Measurements from ENCODE around the gene POMC. TPM values are rescaled to one million over a fixed set of nuclear protein-coding genes. Genes with fewer than 3 reads are reported as not detected.
"Not testable (repeated sequence)": the region's sequence is repeated elsewhere in the genome, so short reads cannot be mapped to it uniquely, and the experiment has no call there.

Gene POMC
- total RNA-seq, 1 donor: 2.2 TPM

GRCh38 chr2:25159949-25160348 is 8.4 kb downstream of the POMC start:
- H3K79me2 ChIP-seq (ENCODE audit: insufficient read depth, low read length): no peaks in the 10 kb centered on the region
- peak; percentile 85 for DNase-seq (ENCODE audit: insufficient read length, low spot score, missing footprints)
- no peak overlapping the region for H3K27ac ChIP-seq (ENCODE audit: low read depth, low read length)
- no peak overlapping the region for H2AFZ ChIP-seq (ENCODE audit: low read length)
- no peaks in the 10 kb centered on the region for H3K36me3 ChIP-seq (ENCODE audit: insufficient read depth, low read length)
- H3K4me1 ChIP-seq (ENCODE audit: insufficient read depth, low read length): no peaks in the 10 kb centered on the region
- no peaks in the 10 kb centered on the region for H4K20me1 ChIP-seq (ENCODE audit: insufficient read depth, low read length)
- no peaks in the 10 kb centered on the region for H3K9me3 ChIP-seq (ENCODE audit: low read depth, low read length)
- no peak overlapping the region for H3K4me2 ChIP-seq (ENCODE audit: insufficient read depth, low read length)
- no peak for TF ChIP-seq CTCF (IDR thresholded peaks at IDR 0.05; ENCODE audit: extremely low read depth, low read depth, low read length)
- H3K27me3 ChIP-seq (ENCODE audit: insufficient read depth, low read length): peaks cover 8% of the 10 kb centered on the region
- H3K4me3 ChIP-seq (ENCODE audit: insufficient read depth, low read length): no peak overlapping the region

GRCh38 chr2:25158096-25158852 is 10.1 kb downstream of the POMC start:
- H3K79me2 ChIP-seq (ENCODE audit: insufficient read depth, low read length): no peaks in the 10 kb centered on the region
- no peak for TF ChIP-seq CTCF (IDR thresholded peaks at IDR 0.05; ENCODE audit: extremely low read depth, low read depth, low read length)
- H3K4me1 ChIP-seq (ENCODE audit: insufficient read depth, low read length): no peaks in the 10 kb centered on the region
- no peak for DNase-seq (ENCODE audit: insufficient read length, low spot score, missing footprints)
- H3K27me3 ChIP-seq (ENCODE audit: insufficient read depth, low read length): peaks cover 3% of the 10 kb centered on the region
- no peak overlapping the region for H3K4me2 ChIP-seq (ENCODE audit: insufficient read depth, low read length)
- no peak overlapping the region for H3K4me3 ChIP-seq (ENCODE audit: insufficient read depth, low read length)
- H3K9me3 ChIP-seq (ENCODE audit: low read depth, low read length): no peaks in the 10 kb centered on the region
- no peak overlapping the region for H2AFZ ChIP-seq (ENCODE audit: low read length)
- H4K20me1 ChIP-seq (ENCODE audit: insufficient read depth, low read length): no peaks in the 10 kb centered on the region
- H3K27ac ChIP-seq (ENCODE audit: low read depth, low read length): no peak overlapping the region
- H3K36me3 ChIP-seq (ENCODE audit: insufficient read depth, low read length): no peaks in the 10 kb centered on the region

GRCh38 chr2:25155401-25155800 is 13.0 kb downstream of the POMC start:
- DNase-seq (ENCODE audit: insufficient read length, low spot score, missing footprints): no peak
- H3K27ac ChIP-seq (ENCODE audit: low read depth, low read length): no peak overlapping the region
- H3K4me3 ChIP-seq (ENCODE audit: insufficient read depth, low read length): no peak overlapping the region
- H3K9me3 ChIP-seq (ENCODE audit: low read depth, low read length): no peaks in the 10 kb centered on the region
- H3K27me3 ChIP-seq (ENCODE audit: insufficient read depth, low read length): no peaks in the 10 kb centered on the region
- H4K20me1 ChIP-seq (ENCODE audit: insufficient read depth, low read length): no peaks in the 10 kb centered on the region
- H3K4me1 ChIP-seq (ENCODE audit: insufficient read depth, low read length): no peaks in the 10 kb centered on the region
- no peaks in the 10 kb centered on the region for H3K79me2 ChIP-seq (ENCODE audit: insufficient read depth, low read length)
- no peak for TF ChIP-seq CTCF (IDR thresholded peaks at IDR 0.05; ENCODE audit: extremely low read depth, low read depth, low read length)
- H3K36me3 ChIP-seq (ENCODE audit: insufficient read depth, low read length): no peaks in the 10 kb centered on the region
- H2AFZ ChIP-seq (ENCODE audit: low read length): no peak overlapping the region
- H3K4me2 ChIP-seq (ENCODE audit: insufficient read depth, low read length): no peak overlapping the region

GRCh38 chr2:25151718-25152117 is 16.7 kb downstream of the POMC start:
- Histone ChIP-seq H3K4me1 (ENCODE audit: insufficient read depth, low read length) (no peaks in the 10 kb centered on the region), H3K27me3 (ENCODE audit: insufficient read depth, low read length) (no peaks in the 10 kb centered on the region), H3K36me3 (ENCODE audit: insufficient read depth, low read length) (no peaks in the 10 kb centered on the region), H4K20me1 (ENCODE audit: insufficient read depth, low read length) (no peaks in the 10 kb centered on the region), H3K9me3 (ENCODE audit: low read depth, low read length) (no peaks in the 10 kb centered on the region), H2AFZ (ENCODE audit: low read length) (no peak overlapping the region), H3K4me2 (ENCODE audit: insufficient read depth, low read length) (no peak overlapping the region), H3K27ac (ENCODE audit: low read depth, low read length) (no peak overlapping the region), H3K4me3 (ENCODE audit: insufficient read depth, low read length) (no peak overlapping the region), H3K79me2 (ENCODE audit: insufficient read depth, low read length) (no peaks in the 10 kb centered on the region)
- no peak for TF ChIP-seq CTCF (IDR thresholded peaks at IDR 0.05; ENCODE audit: extremely low read depth, low read depth, low read length)
- DNase-seq (ENCODE audit: insufficient read length, low spot score, missing footprints): no peak

GRCh38 chr2:25150993-25151392 is 17.4 kb downstream of the POMC start:
- H3K4me1 ChIP-seq (ENCODE audit: insufficient read depth, low read length); H2AFZ ChIP-seq (ENCODE audit: low read length); H3K27ac ChIP-seq (ENCODE audit: low read depth, low read length); H3K79me2 ChIP-seq (ENCODE audit: insufficient read depth, low read length); H3K36me3 ChIP-seq (ENCODE audit: insufficient read depth, low read length); H3K27me3 ChIP-seq (ENCODE audit: insufficient read depth, low read length); H3K4me3 ChIP-seq (ENCODE audit: insufficient read depth, low read length); DNase-seq (ENCODE audit: insufficient read length, low spot score, missing footprints); H3K9me3 ChIP-seq (ENCODE audit: low read depth, low read length); H4K20me1 ChIP-seq (ENCODE audit: insufficient read depth, low read length); H3K4me2 ChIP-seq (ENCODE audit: insufficient read depth, low read length): not testable (repeated sequence)
